ENCODE data around the gene PARD3. TPM values are rescaled to one million over a fixed set of nuclear protein-coding genes. Genes with fewer than 3 reads are reported as not detected.

Gene PARD3
- total RNA-seq, 1 experiment from 2014 or later = 51.8 TPM

DNA sequence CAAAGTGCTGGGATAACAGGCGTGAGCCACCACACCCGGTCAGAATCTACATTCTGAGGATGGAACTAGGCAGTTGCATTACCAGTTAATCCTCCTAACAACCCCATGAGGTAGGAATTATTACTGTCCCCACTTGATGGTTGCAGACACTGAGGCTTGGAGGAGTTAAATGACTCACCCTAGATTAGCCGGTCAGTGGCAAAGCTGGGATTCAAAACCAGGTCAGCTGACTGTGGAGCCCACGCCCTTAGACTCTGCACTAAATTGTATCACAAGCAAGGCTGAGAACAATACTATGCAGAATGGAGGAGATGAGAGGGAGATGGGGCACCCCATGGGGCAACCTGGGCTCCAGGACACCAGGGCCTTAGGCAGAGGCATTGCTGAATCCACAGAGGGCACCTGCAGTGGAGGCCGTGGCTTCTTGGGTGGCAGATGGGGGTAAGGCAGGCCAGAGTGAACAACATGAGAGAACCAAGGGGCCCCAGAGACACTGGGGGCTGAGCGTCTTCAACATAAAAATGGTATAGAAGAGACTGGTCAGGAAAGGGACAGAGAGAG is 723.4 kb downstream of the PARD3 start (continued):
- TF ChIP-seq PRDM15 (CRISPR knock-in tag; IDR thresholded peaks at IDR 0.05) (no peak), ATF6 (CRISPR knock-in tag; IDR thresholded peaks at IDR 0.05) (no peak), ZNF121 (CRISPR knock-in tag; IDR thresholded peaks at IDR 0.05) (no peak), ZBTB21 (CRISPR knock-in tag; IDR thresholded peaks at IDR 0.05; ENCODE audit: borderline replicate concordance) (no peak)
- TF ChIP-seq, protein P1, sequence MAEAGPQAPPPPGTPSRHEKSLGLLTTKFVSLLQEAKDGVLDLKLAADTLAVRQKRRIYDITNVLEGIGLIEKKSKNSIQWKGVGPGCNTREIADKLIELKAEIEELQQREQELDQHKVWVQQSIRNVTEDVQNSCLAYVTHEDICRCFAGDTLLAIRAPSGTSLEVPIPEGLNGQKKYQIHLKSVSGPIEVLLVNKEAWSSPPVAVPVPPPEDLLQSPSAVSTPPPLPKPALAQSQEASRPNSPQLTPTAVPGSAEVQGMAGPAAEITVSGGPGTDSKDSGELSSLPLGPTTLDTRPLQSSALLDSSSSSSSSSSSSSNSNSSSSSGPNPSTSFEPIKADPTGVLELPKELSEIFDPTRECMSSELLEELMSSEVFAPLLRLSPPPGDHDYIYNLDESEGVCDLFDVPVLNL (CRISPR knock-in tag; IDR thresholded peaks at IDR 0.05; ENCODE audit: borderline replicate concordance, low read depth) = no peak

DNA sequence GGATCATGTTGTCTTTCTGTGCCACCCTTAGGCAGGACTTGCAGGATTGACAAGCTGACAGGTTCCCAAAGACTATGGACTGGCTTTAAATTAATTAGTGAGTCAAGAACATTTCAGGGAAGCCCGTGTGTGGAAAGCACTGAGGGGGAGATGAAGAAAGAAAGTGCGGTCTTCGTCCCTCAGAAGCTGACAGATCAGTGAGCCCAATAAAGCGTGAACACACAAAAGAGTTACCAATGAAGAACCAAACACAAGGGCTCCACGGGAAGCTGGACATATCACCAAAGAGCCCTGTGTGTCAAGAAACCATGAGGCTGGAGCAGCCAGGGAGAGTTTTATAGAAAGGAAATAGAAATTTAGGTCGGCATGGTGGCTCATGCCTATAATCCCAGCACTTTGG is 725.8 kb downstream of the PARD3 start:
- ATAC-seq = no peak
- H3K27me3 Mint-ChIP-seq (ENCODE audit: low read depth) = no peaks in the 10 kb centered on the region
- H3K4me3 Mint-ChIP-seq = no peak overlapping the region
- no peak for DNase-seq (ENCODE audit: low spot score)
- no peak overlapping the region for H3K27ac Mint-ChIP-seq
- H3K36me3 Mint-ChIP-seq = no peaks in the 10 kb centered on the region
- ChIA-PET POLR2A (no interaction called here), CTCF (no interaction called here)
- TF ChIP-seq, protein P2, sequence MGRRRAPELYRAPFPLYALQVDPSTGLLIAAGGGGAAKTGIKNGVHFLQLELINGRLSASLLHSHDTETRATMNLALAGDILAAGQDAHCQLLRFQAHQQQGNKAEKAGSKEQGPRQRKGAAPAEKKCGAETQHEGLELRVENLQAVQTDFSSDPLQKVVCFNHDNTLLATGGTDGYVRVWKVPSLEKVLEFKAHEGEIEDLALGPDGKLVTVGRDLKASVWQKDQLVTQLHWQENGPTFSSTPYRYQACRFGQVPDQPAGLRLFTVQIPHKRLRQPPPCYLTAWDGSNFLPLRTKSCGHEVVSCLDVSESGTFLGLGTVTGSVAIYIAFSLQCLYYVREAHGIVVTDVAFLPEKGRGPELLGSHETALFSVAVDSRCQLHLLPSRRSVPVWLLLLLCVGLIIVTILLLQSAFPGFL (CRISPR knock-in tag; IDR thresholded peaks at IDR 0.05; ENCODE audit: borderline replicate concordance) = no peak
- TF ChIP-seq USF1 (CRISPR knock-in tag; IDR thresholded peaks at IDR 0.05) = no peak
- TF ChIP-seq, protein P3, sequence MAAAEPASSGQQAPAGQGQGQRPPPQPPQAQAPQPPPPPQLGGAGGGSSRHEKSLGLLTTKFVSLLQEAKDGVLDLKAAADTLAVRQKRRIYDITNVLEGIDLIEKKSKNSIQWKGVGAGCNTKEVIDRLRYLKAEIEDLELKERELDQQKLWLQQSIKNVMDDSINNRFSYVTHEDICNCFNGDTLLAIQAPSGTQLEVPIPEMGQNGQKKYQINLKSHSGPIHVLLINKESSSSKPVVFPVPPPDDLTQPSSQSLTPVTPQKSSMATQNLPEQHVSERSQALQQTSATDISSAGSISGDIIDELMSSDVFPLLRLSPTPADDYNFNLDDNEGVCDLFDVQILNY (CRISPR knock-in tag; IDR thresholded peaks at IDR 0.05) = no peak
- no peak for TF ChIP-seq FOXP1 (CRISPR knock-in tag; IDR thresholded peaks at IDR 0.05; ENCODE audit: borderline replicate concordance)
- TF ChIP-seq, protein P4, sequence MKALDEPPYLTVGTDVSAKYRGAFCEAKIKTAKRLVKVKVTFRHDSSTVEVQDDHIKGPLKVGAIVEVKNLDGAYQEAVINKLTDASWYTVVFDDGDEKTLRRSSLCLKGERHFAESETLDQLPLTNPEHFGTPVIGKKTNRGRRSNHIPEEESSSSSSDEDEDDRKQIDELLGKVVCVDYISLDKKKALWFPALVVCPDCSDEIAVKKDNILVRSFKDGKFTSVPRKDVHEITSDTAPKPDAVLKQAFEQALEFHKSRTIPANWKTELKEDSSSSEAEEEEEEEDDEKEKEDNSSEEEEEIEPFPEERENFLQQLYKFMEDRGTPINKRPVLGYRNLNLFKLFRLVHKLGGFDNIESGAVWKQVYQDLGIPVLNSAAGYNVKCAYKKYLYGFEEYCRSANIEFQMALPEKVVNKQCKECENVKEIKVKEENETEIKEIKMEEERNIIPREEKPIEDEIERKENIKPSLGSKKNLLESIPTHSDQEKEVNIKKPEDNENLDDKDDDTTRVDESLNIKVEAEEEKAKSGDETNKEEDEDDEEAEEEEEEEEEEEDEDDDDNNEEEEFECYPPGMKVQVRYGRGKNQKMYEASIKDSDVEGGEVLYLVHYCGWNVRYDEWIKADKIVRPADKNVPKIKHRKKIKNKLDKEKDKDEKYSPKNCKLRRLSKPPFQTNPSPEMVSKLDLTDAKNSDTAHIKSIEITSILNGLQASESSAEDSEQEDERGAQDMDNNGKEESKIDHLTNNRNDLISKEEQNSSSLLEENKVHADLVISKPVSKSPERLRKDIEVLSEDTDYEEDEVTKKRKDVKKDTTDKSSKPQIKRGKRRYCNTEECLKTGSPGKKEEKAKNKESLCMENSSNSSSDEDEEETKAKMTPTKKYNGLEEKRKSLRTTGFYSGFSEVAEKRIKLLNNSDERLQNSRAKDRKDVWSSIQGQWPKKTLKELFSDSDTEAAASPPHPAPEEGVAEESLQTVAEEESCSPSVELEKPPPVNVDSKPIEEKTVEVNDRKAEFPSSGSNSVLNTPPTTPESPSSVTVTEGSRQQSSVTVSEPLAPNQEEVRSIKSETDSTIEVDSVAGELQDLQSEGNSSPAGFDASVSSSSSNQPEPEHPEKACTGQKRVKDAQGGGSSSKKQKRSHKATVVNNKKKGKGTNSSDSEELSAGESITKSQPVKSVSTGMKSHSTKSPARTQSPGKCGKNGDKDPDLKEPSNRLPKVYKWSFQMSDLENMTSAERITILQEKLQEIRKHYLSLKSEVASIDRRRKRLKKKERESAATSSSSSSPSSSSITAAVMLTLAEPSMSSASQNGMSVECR (CRISPR knock-in tag; IDR thresholded peaks at IDR 0.05; ENCODE audit: borderline replicate concordance) = no peak
- TF ChIP-seq SP1 (CRISPR knock-in tag; conservative IDR thresholded peaks at IDR 0.05) = no peak
- peaks cover 4% of the 10 kb centered on the region for H3K9me3 Mint-ChIP-seq
- no peaks in the 10 kb centered on the region for H3K4me1 Mint-ChIP-seq
